Limb (tissue), 2 donors: ENCODE results near the gene UBXN7.
"Not testable (repeated sequence)": the region's sequence is repeated elsewhere in the genome, so short reads cannot be mapped to it uniquely, and the experiment has no call there.

Source experiments
- DNase-seq, 2 donors: peaks; one replicate each; pipeline ENCODE4 v3.0.0-alpha.2; 2016; ENCODE audit errors: extremely low spot score in 2 of 2

The UBXN7 gene

DNA sequence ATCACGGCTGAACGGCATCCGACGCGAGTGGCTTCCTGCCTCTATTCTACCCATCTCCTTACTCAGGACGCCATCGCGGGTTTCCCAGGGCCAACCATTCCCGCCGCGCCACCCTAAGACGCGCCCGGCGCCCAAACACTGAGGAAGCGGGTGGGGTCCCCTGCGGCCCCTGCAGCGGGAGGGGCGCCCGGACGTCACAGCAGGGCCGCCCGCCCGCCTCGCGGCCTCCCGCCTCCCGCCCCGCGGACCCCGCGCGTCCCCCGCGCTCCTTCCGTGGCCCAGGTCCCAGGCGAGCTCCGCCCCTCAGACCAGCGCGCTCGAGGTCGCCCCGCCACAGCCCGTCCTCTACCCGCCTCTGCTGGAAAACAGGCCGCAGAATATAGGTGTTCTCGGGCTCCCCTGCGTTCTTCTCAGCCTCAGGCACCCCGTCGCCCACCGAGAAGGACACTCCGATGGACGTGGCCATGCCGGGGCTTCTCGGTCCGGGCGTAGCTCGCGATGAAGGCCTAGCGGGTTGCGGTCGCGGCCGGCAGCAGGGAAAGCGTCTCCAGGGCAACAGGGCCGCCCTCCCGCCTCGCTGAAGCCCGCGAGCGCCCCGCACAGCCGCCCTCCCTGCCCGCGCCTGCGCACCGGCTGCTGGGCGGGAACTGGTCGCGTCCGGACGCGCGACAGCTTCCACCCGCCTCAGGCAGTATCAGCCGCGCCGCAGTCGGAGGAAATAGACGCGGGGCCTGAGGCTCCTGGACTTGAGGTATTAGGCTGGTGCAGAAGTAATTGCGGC lies 114.3 kb downstream of the UBXN7 start, which contains the start of gene DYNLT2B:
TSS of gene DYNLT2B (minus strand) at position 554 of the 781 bp plus-strand sequence. CDS start at position 466, 88 bp downstream.
- DNase-seq, result peak; percentile 91 to 93

DNA sequence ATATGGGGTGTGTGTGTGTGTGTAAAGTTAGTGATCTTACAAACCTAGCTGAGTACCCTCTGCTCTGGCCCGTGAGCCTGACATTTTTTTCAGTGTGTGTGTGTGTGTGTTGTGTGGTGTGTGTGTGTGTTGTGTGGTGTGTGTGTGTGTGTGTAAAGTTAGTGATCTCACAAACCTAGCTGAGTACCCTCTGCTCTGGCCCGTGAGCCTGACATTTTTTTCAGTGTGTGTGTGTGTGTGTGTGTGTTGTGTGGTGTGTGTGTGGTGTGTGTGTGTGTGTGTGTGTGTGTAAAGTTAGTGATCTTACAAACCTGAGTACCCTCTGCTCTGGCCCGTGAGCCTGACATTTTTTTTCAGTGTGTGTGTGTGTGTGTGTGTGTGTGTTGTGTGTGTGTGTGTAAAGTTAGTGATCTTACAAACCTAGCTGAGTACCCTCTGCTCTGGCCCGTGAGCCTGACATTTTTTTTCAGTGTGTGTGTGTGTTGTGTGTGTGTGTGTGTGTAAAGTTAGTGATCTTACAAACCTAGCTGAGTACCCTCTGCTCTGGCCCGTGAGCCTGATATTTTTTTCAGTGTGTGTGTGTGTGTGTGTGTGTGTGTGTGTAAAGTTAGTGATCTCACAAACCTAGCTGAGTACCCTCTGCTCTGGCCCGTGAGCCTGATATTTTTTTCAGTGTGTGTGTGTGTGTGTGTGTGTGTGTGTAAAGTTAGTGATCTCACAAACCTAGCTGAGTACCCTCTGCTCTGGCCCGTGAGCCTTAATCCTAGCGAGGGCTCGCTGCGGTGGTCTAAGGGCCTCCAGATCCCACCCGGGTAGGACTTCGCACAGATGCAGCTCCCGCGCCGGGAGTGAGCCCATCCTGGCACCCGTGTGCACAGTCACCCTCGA lies 115.2 kb downstream of the UBXN7 start:
- DNase-seq, result not testable (repeated sequence)

- DNase-seq, result no peak
Observed at GRCh38 chr3:196315821-196316220, 116.4 kb downstream of the UBXN7 start.

GRCh38 chr3:196314597-196314996 lies 117.6 kb downstream of the UBXN7 start:
- DNase-seq, result no peak

- DNase-seq, result not testable (repeated sequence)
Observed at GRCh38 chr3:196314086-196314485, 118.1 kb downstream of the UBXN7 start.

- DNase-seq, result not testable (repeated sequence)
Observed at GRCh38 chr3:196302960-196303359, 129.3 kb downstream of the UBXN7 start.

- not testable (repeated sequence) for DNase-seq
Observed at GRCh38 chr3:196302551-196302950, 129.7 kb downstream of the UBXN7 start.

DNA sequence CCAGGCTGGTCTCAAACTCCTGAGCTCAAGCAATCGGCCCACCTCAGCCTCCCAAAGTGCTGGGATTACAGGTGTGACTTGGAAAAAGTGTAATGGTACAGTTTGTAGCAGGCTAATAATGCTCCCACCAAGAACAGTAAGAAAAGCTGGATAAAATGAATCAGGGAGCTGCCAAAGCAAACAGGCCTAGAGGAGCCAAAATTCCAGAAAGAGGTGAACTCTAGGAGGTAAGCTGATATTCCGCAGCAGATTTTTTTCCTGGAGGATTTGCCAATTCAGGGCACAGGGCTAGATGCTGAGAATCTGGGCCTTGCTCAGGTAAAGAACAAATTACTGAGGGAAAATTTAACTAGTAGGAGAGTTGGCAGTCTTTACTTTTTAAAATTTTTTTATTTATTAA lies 133.7 kb downstream of the UBXN7 start:
- DNase-seq, result no peak
